Activated naive CD4-positive, alpha-beta T cell treated with anti-CD3 and anti-CD28 coated beads for 36 hours (primary cell): ENCODE results near the gene MYL12A. TPM values are rescaled to one million over a fixed set of nuclear protein-coding genes. Genes with fewer than 3 reads are reported as not detected.

Source experiments
- CTCF ChIA-PET: fragments of 350-600 bp; sonication (Branson Sonifier 250); formaldehyde crosslinking; loops from one replicate; lab custom pipeline; 2021; ENCODE audit warnings: antibody characterized with exemption; lab: Charles Lee
- DNase-seq: peaks from one replicate; pipeline ENCODE4 v3.0.0-alpha.2; 2020
- H3K27ac Mint-ChIP-seq: one replicate; pipeline ENCODE4 v1.8.0; 2021; ENCODE audit warnings: mild to moderate bottlenecking, mixed read lengths
- H3K27me3 Mint-ChIP-seq: one replicate; pipeline ENCODE4 v1.8.0; 2021; ENCODE audit warnings: low read depth, mixed read lengths
- H3K36me3 Mint-ChIP-seq: one replicate; pipeline ENCODE4 v1.8.0; 2021; ENCODE audit warnings: low read depth, mixed read lengths
- H3K4me1 Mint-ChIP-seq: one replicate; pipeline ENCODE4 v1.8.0; 2021; ENCODE audit warnings: low read depth, mixed read lengths
- H3K4me3 Mint-ChIP-seq: one replicate; pipeline ENCODE4 v1.8.0; 2021; ENCODE audit warnings: mild to moderate bottlenecking, moderate library complexity, mixed read lengths
- H3K9me3 Mint-ChIP-seq: one replicate; pipeline ENCODE4 v1.8.0; 2021; ENCODE audit warnings: mixed read lengths
- intact Hi-C: fragments of 100-400 bp; cut with micrococcal nuclease; formaldehyde crosslinking; loops from one replicate; pipeline ENCODE4 v1.15.1; 2023
- total RNA-seq, 2 experiments: library from RNA; stranded (reverse); gene quantifications; one replicate each; pipeline ENCODE4 v1.2.3, GENCODE V29; 2021

Gene MYL12A
- total RNA-seq, 2 experiments from 2014 or later = 328 to 335 TPM

- CTCF ChIA-PET = interaction anchor here (0.6 to 4.7 kb wide), 7 partner anchors 11 to 418 kb away, joined by 3 to 35 read pairs (median 7); partner anchors contain the start of gene MYL12B
- Mint-ChIP-seq H3K27me3 (no peaks in the 10 kb centered on the region), H3K4me1 (peaks cover 41% of the 10 kb centered on the region), H3K27ac (peak overlapping the region; percentile 92), H3K9me3 (no peaks in the 10 kb centered on the region), H3K4me3 (peak overlapping the region; percentile 90), H3K36me3 (peaks cover 13% of the 10 kb centered on the region)
- DNase-seq = peak; percentile 41
- intact Hi-C loops = no loop called here
Measured at GRCh38 chr18:3248062-3248657, 559 bp downstream of the MYL12A start.

- CTCF ChIA-PET = interaction anchor here (0.6 to 4.7 kb wide), 4 partner anchors 11 to 417 kb away, joined by 3 to 35 read pairs (median 6); no protein-coding TSS in a partner anchor
- peak overlapping the region; percentile 92 for H3K27ac Mint-ChIP-seq
- no peaks in the 10 kb centered on the region for H3K9me3 Mint-ChIP-seq
- H3K4me3 Mint-ChIP-seq = peak overlapping the region; percentile 90
- H3K27me3 Mint-ChIP-seq = no peaks in the 10 kb centered on the region
- intact Hi-C loops = no loop called here
- DNase-seq = peak; percentile 23
- H3K36me3 Mint-ChIP-seq = peaks cover 19% of the 10 kb centered on the region
- peaks cover 47% of the 10 kb centered on the region for H3K4me1 Mint-ChIP-seq
Measured at GRCh38 chr18:3248658-3249359, 1.2 kb downstream of the MYL12A start.

GRCh38 chr18:3250237-3251107, 2.9 kb downstream of the MYL12A start:
- no peaks in the 10 kb centered on the region for H3K27me3 Mint-ChIP-seq
- H3K27ac Mint-ChIP-seq = peak overlapping the region; percentile 90
- peaks cover 55% of the 10 kb centered on the region for H3K4me1 Mint-ChIP-seq
- no peaks in the 10 kb centered on the region for H3K9me3 Mint-ChIP-seq
- peak overlapping the region; percentile 68 for H3K4me3 Mint-ChIP-seq
- DNase-seq = no peak
- intact Hi-C loops = loop anchor here (1.0 kb wide), 4 partner anchors 27 to 611 kb away; no protein-coding TSS in a partner anchor
- H3K36me3 Mint-ChIP-seq = peaks cover 34% of the 10 kb centered on the region
- CTCF ChIA-PET = interaction anchor here (0.7 to 2.7 kb wide), 7 partner anchors 10 to 415 kb away, joined by 3 to 8 read pairs (median 4); no protein-coding TSS in a partner anchor

- Mint-ChIP-seq H3K9me3 (no peaks in the 10 kb centered on the region), H3K4me3 (no peak overlapping the region), H3K4me1 (peaks cover 57% of the 10 kb centered on the region), H3K36me3 (peaks cover 38% of the 10 kb centered on the region), H3K27me3 (no peaks in the 10 kb centered on the region), H3K27ac (peak overlapping the region; percentile 84)
- intact Hi-C loops = loop anchor here (1.0 kb wide), 1 partner anchor 612 kb away; no protein-coding TSS in a partner anchor
- CTCF ChIA-PET = interaction anchor here (0.6 to 2.7 kb wide), 8 partner anchors 9 to 414 kb away, joined by 3 to 8 read pairs (median 4); no protein-coding TSS in a partner anchor
- no peak for DNase-seq
Measured at GRCh38 chr18:3251249-3251962, 3.8 kb downstream of the MYL12A start.

- DNase-seq = no peak
- Mint-ChIP-seq H3K27me3 (no peaks in the 10 kb centered on the region), H3K4me3 (peak overlapping the region; percentile 45), H3K27ac (peak overlapping the region; percentile 84), H3K4me1 (peaks cover 61% of the 10 kb centered on the region), H3K36me3 (peaks cover 38% of the 10 kb centered on the region), H3K9me3 (no peaks in the 10 kb centered on the region)
- intact Hi-C loops = loop anchor here (1.0 kb wide), 1 partner anchor 613 kb away; no protein-coding TSS in a partner anchor
- CTCF ChIA-PET = interaction anchor here (1.2 to 2.7 kb wide), 3 partner anchors 46 to 414 kb away, joined by 3 to 8 read pairs (median 4); no protein-coding TSS in a partner anchor
Measured at GRCh38 chr18:3251963-3252277, 4.3 kb downstream of the MYL12A start.

GRCh38 chr18:3252843-3253242, 5.2 kb downstream of the MYL12A start:
- intact Hi-C loops = no loop called here
- Mint-ChIP-seq H3K36me3 (peaks cover 45% of the 10 kb centered on the region), H3K27ac (peak overlapping the region; percentile 72)

GRCh38 chr18:3254725-3255124, 7.1 kb downstream of the MYL12A start:
- no peaks in the 10 kb centered on the region for H3K27me3 Mint-ChIP-seq
- H3K4me3 Mint-ChIP-seq = no peak overlapping the region
- peaks cover 81% of the 10 kb centered on the region for H3K4me1 Mint-ChIP-seq
- peaks cover 43% of the 10 kb centered on the region for H3K36me3 Mint-ChIP-seq
- CTCF ChIA-PET = interaction anchor here (0.6 to 1.0 kb wide), 3 partner anchors 8 to 354 kb away, joined by 3 to 5 read pairs (median 4); no protein-coding TSS in a partner anchor
- H3K27ac Mint-ChIP-seq = peak overlapping the region; percentile 71
- intact Hi-C loops = no loop called here
- DNase-seq = no peak
- no peaks in the 10 kb centered on the region for H3K9me3 Mint-ChIP-seq

More at GRCh38 chr18:3252843-3253242, 5.2 kb downstream of the MYL12A start:
- Mint-ChIP-seq H3K4me1 (peaks cover 70% of the 10 kb centered on the region), H3K27me3 (no peaks in the 10 kb centered on the region), H3K4me3 (no peak overlapping the region), H3K9me3 (no peaks in the 10 kb centered on the region)
- no peak for DNase-seq
- CTCF ChIA-PET = interaction anchor here (1.6 kb wide), 1 partner anchor 255 kb away, joined by 4 read pairs; no protein-coding TSS in a partner anchor

GRCh38 chr18:3255611-3256165, 8.1 kb downstream of the MYL12A start:
- Mint-ChIP-seq H3K4me1 (peaks cover 82% of the 10 kb centered on the region), H3K27me3 (no peaks in the 10 kb centered on the region), H3K9me3 (no peaks in the 10 kb centered on the region), H3K27ac (peak overlapping the region; percentile 63), H3K4me3 (no peak overlapping the region), H3K36me3 (peaks cover 43% of the 10 kb centered on the region)
- CTCF ChIA-PET = interaction anchor here (1.0 kb wide), 1 partner anchor 9 kb away, joined by 3 read pairs; no protein-coding TSS in a partner anchor
- no peak for DNase-seq
- intact Hi-C loops = no loop called here

GRCh38 chr18:3256693-3257626, 9.4 kb downstream of the MYL12A start:
- H3K9me3 Mint-ChIP-seq = no peaks in the 10 kb centered on the region
- peaks cover 75% of the 10 kb centered on the region for H3K4me1 Mint-ChIP-seq
- peaks cover 43% of the 10 kb centered on the region for H3K36me3 Mint-ChIP-seq
- H3K4me3 Mint-ChIP-seq = no peak overlapping the region
- H3K27me3 Mint-ChIP-seq = no peaks in the 10 kb centered on the region
- intact Hi-C loops = no loop called here
- no peak for DNase-seq
- H3K27ac Mint-ChIP-seq = peak overlapping the region; percentile 79
- CTCF ChIA-PET = no interaction called here

GRCh38 chr18:3257627-3258120, 10.1 kb downstream of the MYL12A start:
- H3K27ac Mint-ChIP-seq = peak overlapping the region; percentile 79
- H3K36me3 Mint-ChIP-seq = peaks cover 44% of the 10 kb centered on the region
- peaks cover 70% of the 10 kb centered on the region for H3K4me1 Mint-ChIP-seq
- no peak overlapping the region for H3K4me3 Mint-ChIP-seq
- intact Hi-C loops = no loop called here
- no peaks in the 10 kb centered on the region for H3K27me3 Mint-ChIP-seq
- CTCF ChIA-PET = no interaction called here
- H3K9me3 Mint-ChIP-seq = no peaks in the 10 kb centered on the region
- DNase-seq = no peak
